ENCODE results near the gene CASZ1. TPM values are rescaled to one million over a fixed set of nuclear protein-coding genes. Genes with fewer than 3 reads are reported as not detected.
A peak's percentile ranks its signal among the peaks of the same experiment; 100 is the strongest.

The CASZ1 gene
- total and polyA plus RNA-seq, 4 experiments from 2014 or later = 0.13 to 8.8 (median 4.7) TPM

DNA sequence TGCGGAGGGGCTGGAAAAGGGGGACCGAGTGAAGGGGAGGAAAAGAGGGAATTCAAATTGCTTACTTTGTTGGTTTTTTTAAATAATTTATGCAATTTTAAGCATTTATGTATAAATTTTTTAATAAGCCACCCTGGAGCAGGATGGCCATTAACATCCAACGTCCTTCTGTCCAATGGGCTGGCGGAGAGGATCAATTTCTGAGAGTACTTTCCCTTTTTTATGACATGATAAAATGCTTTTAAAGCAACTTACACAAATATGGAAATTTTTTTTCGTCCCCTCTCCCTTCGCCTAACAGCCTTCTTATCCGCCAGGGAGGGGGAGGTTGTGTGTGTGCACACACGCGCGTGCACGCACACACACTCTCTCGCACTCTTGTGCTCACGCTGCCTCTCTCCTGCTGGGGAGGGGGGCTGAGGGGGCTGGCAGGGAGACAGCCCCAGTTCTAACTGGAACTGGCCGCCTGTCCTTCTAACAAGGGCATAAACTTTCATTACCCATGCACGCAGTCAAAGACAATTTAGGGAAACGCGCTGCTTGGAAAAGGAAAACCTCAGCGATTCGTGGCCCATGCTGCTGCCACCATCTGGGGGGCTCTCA, 123.2 kb downstream of the CASZ1 start:
- Mint-ChIP-seq H3K27me3 (no peaks in the 10 kb centered on the region), H3K4me1 (peaks cover 2 to 19% (median 4%) of the 10 kb centered on the region in 4 donors), H3K27ac (no peak overlapping the region), H3K36me3 (no peaks in the 10 kb centered on the region), H3K9me3 (no peaks in the 10 kb centered on the region), H3K4me3 (no peak overlapping the region)
- Histone ChIP-seq H3K9me3 (ENCODE audit: control insufficient read depth in 1 of 2, low read length in 2 of 2) (no peaks in the 10 kb centered on the region), H3K36me3 (ENCODE audit: insufficient read depth, low read length) (no peaks in the 10 kb centered on the region), H3K4me3 (ENCODE audit: low read length in 2 of 2) (no peak overlapping the region), H3K4me1 (ENCODE audit: insufficient read depth, low read length) (no peaks in the 10 kb centered on the region), H3K27me3 (ENCODE audit: insufficient read depth, low read length) (no peaks in the 10 kb centered on the region), H3K27ac (ENCODE audit: low read depth, low read length) (no peak overlapping the region)
- intact Hi-C loops (cut with micrococcal nuclease) = no loop called here
- ChIA-PET POLR2A (ENCODE audit: partially characterized antibody) (no interaction called here), CTCF (ENCODE audit: partially characterized antibody) (no interaction called here)
- no peak for DNase-seq

DNA sequence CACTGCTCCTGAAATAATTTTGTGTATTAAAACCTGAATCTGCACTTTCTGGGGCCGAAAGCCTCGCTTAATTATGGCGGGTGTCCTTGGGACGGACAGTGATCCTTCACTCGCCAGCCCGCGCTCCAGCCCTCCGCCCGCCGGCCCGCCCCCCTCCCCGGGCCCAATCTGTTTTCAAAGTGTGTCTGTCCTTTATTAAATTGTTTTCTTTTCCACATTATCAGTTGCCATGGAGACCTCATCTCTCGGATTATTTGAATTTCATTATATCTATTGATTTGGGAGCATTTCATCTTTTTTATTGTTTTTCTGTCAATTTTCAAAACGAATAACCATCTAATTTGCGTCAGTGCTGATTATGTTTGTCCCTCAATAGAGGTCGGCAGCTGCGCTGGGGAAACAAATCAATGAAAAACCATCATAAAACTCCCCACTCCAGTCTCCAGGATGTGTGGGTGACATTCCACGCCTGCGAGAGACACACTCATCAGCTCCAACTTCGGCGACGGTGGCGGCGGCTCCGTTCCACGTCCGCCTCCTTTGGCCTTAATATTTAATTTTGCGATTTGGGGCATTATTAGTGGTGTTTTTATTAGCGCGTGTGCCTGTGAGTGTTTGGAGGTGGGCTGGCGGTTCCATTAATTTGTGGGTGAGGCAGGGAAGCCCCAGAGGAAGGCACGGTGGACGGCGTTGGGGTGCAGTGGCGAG, 123.9 kb downstream of the CASZ1 start:
- Mint-ChIP-seq H3K4me1 (peaks cover 2 to 15% (median 4%) of the 10 kb centered on the region in 4 donors), H3K9me3 (no peaks in the 10 kb centered on the region), H3K27me3 (no peaks in the 10 kb centered on the region), H3K27ac (peak overlapping the region in 1 of 7 donors; percentile 53), H3K4me3 (no peak overlapping the region), H3K36me3 (no peaks in the 10 kb centered on the region)
- H3K9me3 ChIP-seq (ENCODE audit: control insufficient read depth in 1 of 2, low read length in 2 of 2) = no peaks in the 10 kb centered on the region
- POLR2A ChIA-PET (ENCODE audit: partially characterized antibody) = no interaction called here
- H3K4me3 ChIP-seq (ENCODE audit: low read length in 2 of 2) = no peak overlapping the region
- no peak for DNase-seq
- no peak overlapping the region for H3K27ac ChIP-seq (ENCODE audit: low read depth, low read length)
- intact Hi-C loops (cut with micrococcal nuclease) = no loop called here
- CTCF ChIA-PET (ENCODE audit: partially characterized antibody) = no interaction called here
- no peaks in the 10 kb centered on the region for H3K4me1 ChIP-seq (ENCODE audit: insufficient read depth, low read length)
- H3K27me3 ChIP-seq (ENCODE audit: insufficient read depth, low read length) = no peaks in the 10 kb centered on the region
- no peaks in the 10 kb centered on the region for H3K36me3 ChIP-seq (ENCODE audit: insufficient read depth, low read length)

DNA sequence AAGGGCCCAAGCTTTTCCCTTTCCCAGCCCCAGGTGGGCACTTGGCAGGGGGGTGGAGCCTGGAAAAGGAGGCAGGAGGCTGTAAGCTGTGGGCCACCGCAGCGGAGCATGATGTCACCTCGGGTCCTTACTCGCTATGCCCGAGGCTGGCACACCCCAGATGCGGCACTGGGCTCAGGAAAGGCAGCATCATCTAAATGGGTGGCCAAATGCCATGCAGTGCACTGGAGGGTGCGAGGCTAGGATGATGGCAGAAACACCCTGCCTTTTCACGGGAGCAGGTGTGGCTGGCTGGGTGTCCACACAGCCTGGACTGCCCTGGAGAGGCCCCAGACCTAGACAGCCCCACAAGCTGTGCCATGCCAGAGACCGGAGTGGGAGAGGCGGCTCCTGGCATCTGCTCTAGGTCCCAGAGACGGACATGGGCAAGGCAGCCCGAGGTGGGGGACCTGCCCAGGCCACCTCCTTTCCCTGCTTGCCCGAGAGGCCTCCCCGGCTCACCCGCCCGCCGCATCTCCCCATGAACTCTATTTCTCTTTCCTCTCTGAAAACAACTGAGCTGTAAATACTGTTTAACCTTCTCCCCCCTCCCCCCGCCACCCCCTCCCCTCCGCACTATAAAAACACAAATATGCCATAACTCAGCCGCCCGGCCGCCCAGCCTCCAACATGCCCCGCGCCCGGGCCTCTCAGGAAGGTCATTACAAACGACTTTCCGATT, 124.7 kb downstream of the CASZ1 start:
- no peak overlapping the region for H3K4me3 Mint-ChIP-seq
- H3K4me1 ChIP-seq (ENCODE audit: insufficient read depth, low read length) = no peaks in the 10 kb centered on the region
- intact Hi-C loops (cut with micrococcal nuclease) = no loop called here
- H3K9me3 ChIP-seq (ENCODE audit: control insufficient read depth in 1 of 2, low read length in 2 of 2) = no peaks in the 10 kb centered on the region
- H3K27ac ChIP-seq (ENCODE audit: low read depth, low read length) = no peak overlapping the region
- no peaks in the 10 kb centered on the region for H3K36me3 Mint-ChIP-seq
- H3K27me3 Mint-ChIP-seq = no peaks in the 10 kb centered on the region
- H3K4me1 Mint-ChIP-seq = peaks cover 2 to 8% (median 4%) of the 10 kb centered on the region in 4 donors
- no peak overlapping the region for H3K4me3 ChIP-seq (ENCODE audit: low read length in 2 of 2)
- ChIA-PET POLR2A (ENCODE audit: partially characterized antibody) (no interaction called here), CTCF (ENCODE audit: partially characterized antibody) (no interaction called here)
- no peaks in the 10 kb centered on the region for H3K9me3 Mint-ChIP-seq
- DNase-seq = no peak
- H3K27ac Mint-ChIP-seq = no peak overlapping the region
- no peaks in the 10 kb centered on the region for H3K27me3 ChIP-seq (ENCODE audit: insufficient read depth, low read length)
- no peaks in the 10 kb centered on the region for H3K36me3 ChIP-seq (ENCODE audit: insufficient read depth, low read length)

DNA sequence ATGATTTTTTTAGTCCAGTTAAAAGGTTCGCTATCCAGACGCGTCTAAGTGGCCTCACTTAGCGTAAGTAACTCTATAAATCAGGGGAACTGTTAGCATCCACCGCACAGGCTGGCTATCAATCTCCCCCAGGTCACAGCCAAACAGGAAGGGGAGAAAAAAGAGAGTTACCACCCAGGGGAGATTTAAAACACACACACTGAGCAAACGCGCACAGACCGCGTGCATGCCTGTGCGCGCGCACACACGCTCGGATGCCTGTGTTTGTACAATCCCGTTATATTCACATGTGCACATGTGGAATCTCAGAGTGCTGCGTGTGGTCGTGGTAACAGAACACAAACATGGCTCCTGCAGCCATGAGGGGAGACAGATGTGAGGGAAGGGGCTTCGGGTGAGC, 125.4 kb downstream of the CASZ1 start:
- peak overlapping the region in 1 of 7 donors; percentile 30 for H3K27ac Mint-ChIP-seq
- H3K4me1 Mint-ChIP-seq = peaks cover under 1 to 3% (median 1%) of the 10 kb centered on the region in 4 donors
- ChIA-PET CTCF (ENCODE audit: partially characterized antibody) (no interaction called here), POLR2A (ENCODE audit: partially characterized antibody) (no interaction called here)
- H3K27me3 ChIP-seq (ENCODE audit: insufficient read depth, low read length) = no peaks in the 10 kb centered on the region
- DNase-seq = no peak
- H3K27ac ChIP-seq (ENCODE audit: low read depth, low read length) = no peak overlapping the region
- H3K4me1 ChIP-seq (ENCODE audit: insufficient read depth, low read length) = no peaks in the 10 kb centered on the region
- H3K4me3 Mint-ChIP-seq = no peak overlapping the region
- H3K27me3 Mint-ChIP-seq = no peaks in the 10 kb centered on the region
- no peaks in the 10 kb centered on the region for H3K36me3 ChIP-seq (ENCODE audit: insufficient read depth, low read length)
- intact Hi-C loops (cut with micrococcal nuclease) = no loop called here
- no peaks in the 10 kb centered on the region for H3K9me3 ChIP-seq (ENCODE audit: control insufficient read depth in 1 of 2, low read length in 2 of 2)
- no peaks in the 10 kb centered on the region for H3K36me3 Mint-ChIP-seq
- no peak overlapping the region for H3K4me3 ChIP-seq (ENCODE audit: low read length in 2 of 2)
- no peaks in the 10 kb centered on the region for H3K9me3 Mint-ChIP-seq

DNA sequence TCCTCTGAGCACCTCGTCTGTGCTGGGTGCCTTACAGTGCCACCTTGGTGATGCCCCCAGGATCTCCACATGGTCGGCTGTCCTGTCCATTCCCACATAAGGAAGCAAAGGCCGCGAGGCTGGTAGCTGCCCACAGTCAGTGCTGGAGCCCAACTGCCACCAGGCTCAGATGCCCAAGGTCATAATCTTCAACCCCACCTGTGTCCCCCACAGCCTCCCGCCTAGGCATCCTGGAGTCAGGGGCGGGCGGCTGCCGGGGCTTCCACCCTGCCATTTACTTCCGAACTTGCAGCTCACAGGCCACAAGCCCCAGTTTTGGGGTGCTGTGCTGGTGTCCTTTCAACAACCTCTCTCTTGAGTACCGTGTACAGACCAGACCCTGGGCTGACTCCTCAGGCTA, 126.3 kb downstream of the CASZ1 start:
- Mint-ChIP-seq H3K27ac (no peak overlapping the region), H3K9me3 (no peaks in the 10 kb centered on the region), H3K36me3 (peaks cover 0 to 4% of the 10 kb centered on the region in 2 donors), H3K4me3 (no peak overlapping the region), H3K27me3 (no peaks in the 10 kb centered on the region), H3K4me1 (peaks cover 0 to 4% (median 0%) of the 10 kb centered on the region in 4 donors)
- Histone ChIP-seq H3K27ac (ENCODE audit: low read depth, low read length) (no peak overlapping the region), H3K36me3 (ENCODE audit: insufficient read depth, low read length) (no peaks in the 10 kb centered on the region), H3K9me3 (ENCODE audit: control insufficient read depth in 1 of 2, low read length in 2 of 2) (no peaks in the 10 kb centered on the region), H3K4me3 (ENCODE audit: low read length in 2 of 2) (no peak overlapping the region), H3K4me1 (ENCODE audit: insufficient read depth, low read length) (no peaks in the 10 kb centered on the region), H3K27me3 (ENCODE audit: insufficient read depth, low read length) (no peaks in the 10 kb centered on the region)
- intact Hi-C loops (cut with micrococcal nuclease) = no loop called here
- DNase-seq = no peak
- ChIA-PET POLR2A (ENCODE audit: partially characterized antibody) (no interaction called here), CTCF (ENCODE audit: partially characterized antibody) (no interaction called here)

DNA sequence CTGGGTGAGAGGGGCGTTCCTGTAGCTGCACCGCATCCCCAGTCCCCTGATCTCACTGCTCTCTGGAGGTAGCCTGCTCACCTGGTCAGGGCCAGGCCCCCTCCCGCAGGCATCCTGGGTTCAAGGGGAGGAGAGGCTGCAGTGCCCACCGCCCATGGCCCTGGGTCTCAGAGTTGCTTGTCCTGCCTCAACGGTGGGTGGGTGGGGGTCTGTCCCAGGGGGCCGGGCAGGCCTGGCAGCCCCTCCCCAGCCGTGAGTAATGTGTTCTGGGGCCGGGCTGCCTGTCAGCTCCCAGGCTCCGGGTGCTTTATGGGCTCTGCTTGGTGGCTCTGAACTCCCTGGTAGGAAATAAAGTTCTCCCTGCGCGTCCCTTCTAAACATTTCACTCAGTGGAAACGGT, 126.9 kb downstream of the CASZ1 start:
- Histone ChIP-seq H3K36me3 (ENCODE audit: insufficient read depth, low read length) (no peaks in the 10 kb centered on the region), H3K4me1 (ENCODE audit: insufficient read depth, low read length) (no peaks in the 10 kb centered on the region), H3K27ac (ENCODE audit: low read depth, low read length) (no peak overlapping the region), H3K27me3 (ENCODE audit: insufficient read depth, low read length) (no peaks in the 10 kb centered on the region), H3K4me3 (ENCODE audit: low read length in 2 of 2) (no peak overlapping the region), H3K9me3 (ENCODE audit: control insufficient read depth in 1 of 2, low read length in 2 of 2) (no peaks in the 10 kb centered on the region)
- peaks cover 0 to 5% of the 10 kb centered on the region in 2 donors for H3K36me3 Mint-ChIP-seq
- ChIA-PET CTCF (ENCODE audit: partially characterized antibody) (no interaction called here), POLR2A (ENCODE audit: partially characterized antibody) (no interaction called here)
- intact Hi-C loops (cut with micrococcal nuclease) = no loop called here
- H3K9me3 Mint-ChIP-seq = no peaks in the 10 kb centered on the region
- H3K4me1 Mint-ChIP-seq = peaks cover 0 to 4% (median 0%) of the 10 kb centered on the region in 4 donors
- no peak overlapping the region for H3K4me3 Mint-ChIP-seq
- no peak overlapping the region for H3K27ac Mint-ChIP-seq
- H3K27me3 Mint-ChIP-seq = no peaks in the 10 kb centered on the region
- no peak for DNase-seq

DNA sequence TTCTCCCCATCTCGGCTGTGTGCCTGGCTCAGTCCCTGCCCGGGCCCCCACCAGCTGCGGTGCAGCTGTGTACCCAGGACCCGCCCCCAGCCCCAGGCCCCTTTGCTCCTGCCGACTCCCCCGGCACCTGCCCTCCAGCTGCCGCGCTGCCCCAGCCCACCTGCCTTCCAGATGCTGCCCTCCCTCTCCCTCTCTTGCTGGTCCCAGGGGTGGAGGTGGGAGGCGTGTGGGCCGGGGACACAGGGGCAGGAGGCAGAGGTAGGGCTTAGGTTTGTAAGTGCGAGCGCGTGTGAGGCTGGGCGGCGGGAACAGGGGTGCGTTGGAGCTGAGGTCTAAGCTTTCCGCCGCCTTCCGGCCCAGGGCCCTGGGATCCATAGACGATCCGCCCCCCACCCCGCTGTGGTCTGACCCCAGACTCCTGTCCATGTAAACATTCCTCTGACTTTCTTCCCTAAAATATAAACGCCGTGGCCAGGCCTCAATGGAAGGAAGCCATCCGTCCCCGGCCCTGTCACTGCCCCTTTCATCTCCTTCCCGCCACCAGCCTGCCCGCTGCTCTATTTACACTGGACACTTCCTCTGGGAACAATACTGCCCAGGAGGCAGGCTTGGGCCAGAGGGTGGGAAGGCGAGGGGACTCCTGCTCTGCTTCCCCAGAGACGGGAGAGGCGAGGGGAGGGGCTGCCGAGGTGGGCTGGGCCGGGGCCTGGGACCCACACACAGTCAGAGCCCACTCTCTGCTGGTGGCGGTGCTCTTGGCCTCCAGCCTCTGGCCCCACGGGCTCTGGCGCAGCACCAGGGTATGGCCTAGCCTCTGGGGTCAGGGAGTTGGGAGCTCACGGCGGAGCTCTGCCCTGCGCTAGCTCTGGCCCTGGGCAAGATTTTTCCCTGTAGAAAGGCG, 128.3 kb downstream of the CASZ1 start:
- Mint-ChIP-seq H3K4me1 (peaks cover 0 to 4% (median 0%) of the 10 kb centered on the region in 4 donors), H3K27ac (peak overlapping the region in 1 of 7 donors; percentile 42)

More for the DNA sequence above, 128.3 kb downstream of the CASZ1 start:
- ChIA-PET POLR2A (ENCODE audit: partially characterized antibody) (no interaction called here), CTCF (ENCODE audit: partially characterized antibody) (no interaction called here)
- DNase-seq = no peak
- H3K9me3 Mint-ChIP-seq = no peaks in the 10 kb centered on the region
- H3K27ac ChIP-seq (ENCODE audit: low read depth, low read length) = no peak overlapping the region
- H3K27me3 ChIP-seq (ENCODE audit: insufficient read depth, low read length) = no peaks in the 10 kb centered on the region
- no peaks in the 10 kb centered on the region for H3K36me3 ChIP-seq (ENCODE audit: insufficient read depth, low read length)
- H3K4me3 Mint-ChIP-seq = no peak overlapping the region
- no peaks in the 10 kb centered on the region for H3K9me3 ChIP-seq (ENCODE audit: control insufficient read depth in 1 of 2, low read length in 2 of 2)
- H3K4me1 ChIP-seq (ENCODE audit: insufficient read depth, low read length) = no peaks in the 10 kb centered on the region
- no peak overlapping the region for H3K4me3 ChIP-seq (ENCODE audit: low read length in 2 of 2)
- intact Hi-C loops (cut with micrococcal nuclease) = no loop called here
- no peaks in the 10 kb centered on the region for H3K27me3 Mint-ChIP-seq
- H3K36me3 Mint-ChIP-seq = peaks cover 0 to 8% of the 10 kb centered on the region in 2 donors
